K562 (cell line): ENCODE measurements around the gene OGDH. TPM values are rescaled to one million over a fixed set of nuclear protein-coding genes. Genes with fewer than 3 reads are reported as not detected.

Experiments used
- ADNP ChIP-seq: fragments of 200-800 bp; sonication (Bioruptor generic); IDR thresholded peaks from 2 replicates; pipeline ENCODE4 v1.6.1; 2016; ENCODE audit warnings: missing genetic modification characterization, missing compliant biosample characterization
- ATF1 ChIP-seq, 2 experiments: fragments of 450-650 bp in 1 of 2; IDR thresholded peaks; 2 replicates each; pipeline ENCODE4 v1.6.1; 2016; ENCODE audit warnings: missing compliant biosample characterization in 1 of 2, missing genetic modification characterization in 1 of 2
- CEBPG ChIP-seq, 3 experiments: fragments of 200-800 bp in 1 of 3; sonication (Bioruptor generic) in 1 of 3; sonication (generic) in 1 of 3; formaldehyde crosslinking in 1 of 3; IDR thresholded peaks in 2 of 3; conservative IDR thresholded peaks in 1 of 3; 2 replicates each; pipeline versions ENCODE4 v1.6.1 to v1.8.0; 2016 to 2022; ENCODE audit warnings: missing compliant biosample characterization in 2 of 3, missing genetic modification characterization in 2 of 3, mild to moderate bottlenecking in 1 of 3, missing genetic modification reagents in 1 of 3
- CTBP1 ChIP-seq: fragments of 450-650 bp; IDR thresholded peaks from 2 replicates; pipeline ENCODE4 v1.6.1; 2016; ENCODE audit warnings: borderline replicate concordance
- ERF ChIP-seq: fragments of 450-650 bp; formaldehyde crosslinking; IDR thresholded peaks from 2 replicates; pipeline ENCODE4 v1.4.0; 2020; ENCODE audit warnings: mild to moderate bottlenecking, mixed read lengths
- ETV5 ChIP-seq: sonication (generic); formaldehyde crosslinking; IDR thresholded peaks from 2 replicates; pipeline ENCODE4 v1.4.0; 2020; ENCODE audit warnings: low read depth, mild to moderate bottlenecking, missing genetic modification reagents
- FOSL1 ChIP-seq: fragments of 200-800 bp; sonication (Bioruptor generic); conservative IDR thresholded peaks from 2 replicates; pipeline ENCODE4 v1.6.1; 2016; ENCODE audit warnings: missing genetic modification characterization, missing compliant biosample characterization
- GTF2F1 ChIP-seq: IDR thresholded peaks from 2 replicates; pipeline ENCODE4 v1.6.1; 2011; ENCODE audit warnings: low read depth, low read length, improper control_type of control experiment
- HCFC1 ChIP-seq: IDR thresholded peaks from 2 replicates; pipeline ENCODE4 v1.6.1; 2012; ENCODE audit warnings: low read depth, low read length, improper control_type of control experiment
- IRF1 ChIP-seq: sonication (generic); formaldehyde crosslinking; IDR thresholded peaks from 2 replicates; pipeline ENCODE4 v1.8.0; 2022; ENCODE audit warnings: missing genetic modification reagents, mild to moderate bottlenecking, borderline replicate concordance
- IRF2 ChIP-seq: sonication (generic); formaldehyde crosslinking; IDR thresholded peaks from 2 replicates; pipeline ENCODE4 v1.8.1; 2022; ENCODE audit warnings: mild to moderate bottlenecking, missing genetic modification reagents
- KLF13 ChIP-seq: fragments of 450-650 bp; IDR thresholded peaks from 2 replicates; pipeline ENCODE4 v1.6.1; 2016; ENCODE audit warnings: missing genetic modification characterization, low read depth, mild to moderate bottlenecking, missing compliant biosample characterization, moderate library complexity, borderline replicate concordance
- MAZ ChIP-seq, 2 experiments: fragments of 450-650 bp in 1 of 2; sonication (generic) in 1 of 2; formaldehyde crosslinking; IDR thresholded peaks in 1 of 2; conservative IDR thresholded peaks in 1 of 2; 2 replicates each; pipeline versions ENCODE4 v1.4.0 to v1.5.0; 2020; ENCODE audit warnings: mild to moderate bottlenecking in 1 of 2, missing genetic modification reagents in 1 of 2
- NCOA4 ChIP-seq: fragments of 450-650 bp; IDR thresholded peaks from 2 replicates; pipeline ENCODE4 v1.6.1; 2018; ENCODE audit warnings: mild to moderate bottlenecking; ENCODE audit not compliant: partially characterized antibody
- NEUROD1 ChIP-seq: fragments of 150-350 bp; IDR thresholded peaks from 2 replicates; pipeline ENCODE4 v1.6.1; 2014; ENCODE audit warnings: borderline replicate concordance, low read length, low read depth; ENCODE audit not compliant: partially characterized antibody
- SIN3B ChIP-seq: fragments of 450-650 bp; IDR thresholded peaks from 2 replicates; pipeline ENCODE4 v1.6.1; 2017; ENCODE audit warnings: low read depth, mild to moderate bottlenecking, moderate library complexity
- SP1 ChIP-seq: sonication (generic); formaldehyde crosslinking; IDR thresholded peaks from 2 replicates; pipeline ENCODE4 v1.8.1; 2022; ENCODE audit warnings: mild to moderate bottlenecking, missing genetic modification reagents
- ZBTB1 ChIP-seq: sonication (generic); formaldehyde crosslinking; IDR thresholded peaks from 2 replicates; pipeline ENCODE4 v1.8.1; 2023; ENCODE audit warnings: missing genetic modification reagents, low read depth, mild to moderate bottlenecking, borderline replicate concordance
- ZNF165 ChIP-seq: fragments of 250-450 bp; sonication (Bioruptor Pico); IDR thresholded peaks from 2 replicates; pipeline ENCODE4 v1.4.0; 2020; ENCODE audit warnings: borderline replicate concordance
- polyA plus RNA-seq, 8 experiments: library from polyadenylated mRNA; depleted of rRNA in 4 of 8; stranded (reverse) in 5 of 8; unstranded in 3 of 8; fragments of >200 nt; fragmentation: Nextera tagmentation in 2 of 8; fragmentation: Illumina TruSeq in 1 of 8; extraction: Ambion mirVana in 2 of 8; extraction: Trizol in 1 of 8; gene quantifications; 2 replicates each; pipeline versions ENCODE4 v1.2.1 to v1.2.3, GENCODE V29; 2011 to 2014; ENCODE audit warnings: inconsistent platforms in 1 of 8, missing spikeins in 1 of 8
- total RNA-seq, 7 experiments: library from RNA; depleted of rRNA in 6 of 7; stranded (reverse); fragments of >200 nt in 6 of 7; fragmentation: Illumina TruSeq in 2 of 7; extraction: Trizol in 2 of 7; gene quantifications; 2 replicates each; pipeline versions ENCODE4 v1.2.1 to v1.2.3, GENCODE V29; 2011 to 2021; ENCODE audit warnings: low replicate concordance in 1 of 7
- TF ChIP-seq, protein P1 (sequence below): fragments of 250-450 bp; sonication (Bioruptor Pico); IDR thresholded peaks from 2 replicates; pipeline ENCODE4 v1.5.0; 2021
- TF ChIP-seq, protein P2 (sequence below): fragments of 450-650 bp; formaldehyde crosslinking; IDR thresholded peaks from 2 replicates; pipeline ENCODE4 v1.4.0; 2022; ENCODE audit warnings: mild to moderate bottlenecking, moderate library complexity
- TF ChIP-seq, protein P3 (sequence below): fragments of 200-800 bp; sonication (Bioruptor generic); IDR thresholded peaks from 2 replicates; pipeline ENCODE4 v1.6.1; 2017; ENCODE audit warnings: missing genetic modification characterization, missing compliant biosample characterization

Gene OGDH
- total and polyA plus RNA-seq, 9 of the 15 experiments (the other 6 are each of a cell fraction or from before 2014, with no cell fraction given), result 3.1 to 80.3 (median 23.5) TPM

GRCh38 chr7:44573464-44574286 lies 32.8 kb upstream of the OGDH start, which contains the start of gene DDX56 (continued):
- TF ChIP-seq FOSL1 (tag) (no peak), SIN3B (peak; percentile 81), ADNP (no peak), ETV5 (CRISPR knock-in tag) (peak; percentile 61; the same call in 1 of the 2 replicates), IRF2 (CRISPR knock-in tag) (no peak), NCOA4 (no peak), IRF1 (CRISPR knock-in tag) (no peak), ATF1 (CRISPR knock-in tag; IDR thresholded peaks at IDR 0.05) (no peak), ATF1 (tag; IDR thresholded peaks at IDR 0.05) (peak; percentile 91), SP1 (peak; percentile 60), MAZ (CRISPR knock-in tag; conservative IDR thresholded peaks at IDR 0.05 in 1 of 2, IDR thresholded peaks at IDR 0.05 in 1 of 2) (peak in 1 of 2 experiments; percentile 68; a peak in 3 of 4 replicates), KLF13 (tag) (peak; percentile 13; the same call in 1 of the 2 replicates), NEUROD1 (peak; percentile 32), CEBPG (CRISPR knock-in tag; IDR thresholded peaks at IDR 0.05) (no peak; the same call in 1 of the 2 replicates), CEBPG (tag; conservative IDR thresholded peaks at IDR 0.05 in 1 of 2, IDR thresholded peaks at IDR 0.05 in 1 of 2) (0 out of 4 replicates have a peak, but pooled peaks of 1 of the 2 experiments have one; percentile 8), ERF (peak; percentile 53; the same call in 1 of the 2 replicates), GTF2F1 (0 out of 2 replicates have a peak, but pooled peaks have one; percentile 20), ZNF165 (no peak), ZBTB1 (CRISPR knock-in tag) (0 out of 2 replicates have a peak, but pooled peaks have one; percentile 50), CTBP1 (peak; percentile 42; the same call in 1 of the 2 replicates), HCFC1 (peak; percentile 56; the same call in 1 of the 2 replicates)
- TF ChIP-seq, protein P1, sequence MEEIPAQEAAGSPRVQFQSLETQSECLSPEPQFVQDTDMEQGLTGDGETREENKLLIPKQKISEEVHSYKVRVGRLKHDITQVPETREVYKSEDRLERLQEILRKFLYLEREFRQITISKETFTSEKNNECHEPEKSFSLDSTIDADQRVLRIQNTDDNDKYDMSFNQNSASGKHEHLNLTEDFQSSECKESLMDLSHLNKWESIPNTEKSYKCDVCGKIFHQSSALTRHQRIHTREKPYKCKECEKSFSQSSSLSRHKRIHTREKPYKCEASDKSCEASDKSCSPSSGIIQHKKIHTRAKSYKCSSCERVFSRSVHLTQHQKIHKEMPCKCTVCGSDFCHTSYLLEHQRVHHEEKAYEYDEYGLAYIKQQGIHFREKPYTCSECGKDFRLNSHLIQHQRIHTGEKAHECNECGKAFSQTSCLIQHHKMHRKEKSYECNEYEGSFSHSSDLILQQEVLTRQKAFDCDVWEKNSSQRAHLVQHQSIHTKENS, result no peak
- TF ChIP-seq, protein P2, sequence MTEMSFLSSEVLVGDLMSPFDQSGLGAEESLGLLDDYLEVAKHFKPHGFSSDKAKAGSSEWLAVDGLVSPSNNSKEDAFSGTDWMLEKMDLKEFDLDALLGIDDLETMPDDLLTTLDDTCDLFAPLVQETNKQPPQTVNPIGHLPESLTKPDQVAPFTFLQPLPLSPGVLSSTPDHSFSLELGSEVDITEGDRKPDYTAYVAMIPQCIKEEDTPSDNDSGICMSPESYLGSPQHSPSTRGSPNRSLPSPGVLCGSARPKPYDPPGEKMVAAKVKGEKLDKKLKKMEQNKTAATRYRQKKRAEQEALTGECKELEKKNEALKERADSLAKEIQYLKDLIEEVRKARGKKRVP (CRISPR knock-in tag), result 0 out of 2 replicates have a peak, but pooled peaks have one; percentile 9
- TF ChIP-seq, protein P3, sequence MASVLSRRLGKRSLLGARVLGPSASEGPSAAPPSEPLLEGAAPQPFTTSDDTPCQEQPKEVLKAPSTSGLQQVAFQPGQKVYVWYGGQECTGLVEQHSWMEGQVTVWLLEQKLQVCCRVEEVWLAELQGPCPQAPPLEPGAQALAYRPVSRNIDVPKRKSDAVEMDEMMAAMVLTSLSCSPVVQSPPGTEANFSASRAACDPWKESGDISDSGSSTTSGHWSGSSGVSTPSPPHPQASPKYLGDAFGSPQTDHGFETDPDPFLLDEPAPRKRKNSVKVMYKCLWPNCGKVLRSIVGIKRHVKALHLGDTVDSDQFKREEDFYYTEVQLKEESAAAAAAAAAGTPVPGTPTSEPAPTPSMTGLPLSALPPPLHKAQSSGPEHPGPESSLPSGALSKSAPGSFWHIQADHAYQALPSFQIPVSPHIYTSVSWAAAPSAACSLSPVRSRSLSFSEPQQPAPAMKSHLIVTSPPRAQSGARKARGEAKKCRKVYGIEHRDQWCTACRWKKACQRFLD (CRISPR knock-in tag), result peak; percentile 58; the same call in 1 of the 2 replicates
